Ascending aorta (tissue), 2 donors: ENCODE measurements around the gene KDM5B. TPM values are rescaled to one million over a fixed set of nuclear protein-coding genes. Genes with fewer than 3 reads are reported as not detected.

Experiments used
- DNase-seq, 2 donors: peaks; one replicate each; pipeline ENCODE4 v3.0.0-alpha.2; 2019; ENCODE audit warnings: low spot score in 2 of 2
- H3K27ac ChIP-seq, 2 donors: fragments of 200-600 bp; sonication (generic); one replicate each; pipeline ENCODE4 v1.5.1; 2016 to 2017; ENCODE audit warnings: mild to moderate bottlenecking in 1 of 2
- H3K27me3 ChIP-seq: fragments of 200-600 bp; sonication (generic); one replicate; pipeline ENCODE4 v1.5.1; 2017
- H3K36me3 ChIP-seq, 2 donors: fragments of 200-600 bp; sonication (generic); one replicate each; pipeline ENCODE4 v1.5.1; 2016
- H3K4me1 ChIP-seq, 2 donors: fragments of 200-600 bp; sonication (generic); one replicate each; pipeline ENCODE4 v1.5.1; 2016 to 2017; ENCODE audit warnings: mild to moderate bottlenecking in 1 of 2
- H3K4me3 ChIP-seq, 2 donors: fragments of 200-600 bp; sonication (generic); one replicate each; pipeline ENCODE4 v1.5.1; 2016 to 2017; ENCODE audit warnings: mild to moderate bottlenecking in 1 of 2
- H3K9me3 ChIP-seq, 2 donors: fragments of 200-600 bp; sonication (generic); one replicate each; pipeline ENCODE4 v1.5.1; 2016
- CTCF ChIP-seq, 3 experiments: fragments of 200-600 bp in 2 of 3; fragments of 450-650 bp in 1 of 3; sonication (generic) in 2 of 3; IDR thresholded peaks; one replicate each; pipeline ENCODE4 v1.5.1; 2016 to 2019; ENCODE audit warnings: antibody characterized with exemption in 3 of 3, mild to moderate bottlenecking in 1 of 3, moderate library complexity in 1 of 3
- intact Hi-C: fragments of 100-400 bp; cut with DNase I; formaldehyde crosslinking; loops from one replicate; pipeline ENCODE4 v1.15.1; 2023
- total RNA-seq: library from RNA; depleted of rRNA; stranded (reverse); fragments of >200 nt; gene quantifications from one replicate; pipeline ENCODE4 v1.1.0, GENCODE V29; 2016

KDM5B gene
- total RNA-seq, 1 donor from 2014 or later, result 61.7 TPM

DNA sequence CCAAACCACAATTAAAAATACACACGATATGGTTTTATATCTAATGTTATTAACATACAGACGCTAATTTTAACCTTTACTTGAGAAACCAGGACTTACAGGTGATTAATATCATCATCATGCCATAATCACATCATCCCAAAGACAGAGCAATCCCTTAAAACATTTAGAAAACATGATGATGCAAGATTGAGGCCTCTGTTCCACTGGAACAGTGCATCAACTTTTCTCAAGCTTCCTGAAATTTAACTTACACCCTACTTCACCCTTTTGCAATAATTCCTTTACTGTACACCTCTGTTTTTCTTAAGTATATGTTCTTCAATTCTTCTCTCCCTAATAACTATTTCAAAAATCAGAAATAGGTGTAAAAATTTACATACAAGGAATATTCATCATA lies 38.1 kb downstream of the KDM5B start:
- no peak overlapping the region for H3K27ac ChIP-seq
- H3K9me3 ChIP-seq, result no peaks in the 10 kb centered on the region
- no peaks in the 10 kb centered on the region for H3K27me3 ChIP-seq
- no peaks in the 10 kb centered on the region for H3K4me1 ChIP-seq
- intact Hi-C loops, result no loop called here
- DNase-seq, result no peak
- H3K36me3 ChIP-seq, result peaks cover 42 to 52% of the 10 kb centered on the region in 2 donors
- no peak for TF ChIP-seq CTCF (IDR thresholded peaks at IDR 0.05)
- no peak overlapping the region for H3K4me3 ChIP-seq

DNA sequence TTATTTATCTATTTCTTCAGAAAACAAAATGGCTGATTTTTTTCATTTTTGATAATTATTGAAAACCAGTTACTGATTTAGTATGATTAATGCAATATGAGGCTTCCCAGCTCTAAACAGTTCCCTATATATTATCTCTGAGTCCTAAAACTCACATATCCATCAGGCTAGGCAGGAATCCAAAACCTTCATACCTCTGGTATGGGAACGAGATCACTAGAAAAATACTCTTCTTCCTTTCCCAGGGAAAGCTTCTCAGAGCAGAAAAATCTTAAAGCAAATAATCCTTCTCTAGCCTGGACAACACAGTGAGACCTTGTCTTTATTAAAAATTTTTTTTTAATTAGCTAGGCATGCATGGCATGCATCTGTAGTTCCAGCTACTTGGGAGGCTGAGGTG lies 42.5 kb downstream of the KDM5B start:
- Histone ChIP-seq H3K4me1 (no peaks in the 10 kb centered on the region), H3K9me3 (no peaks in the 10 kb centered on the region), H3K36me3 (peaks cover 32 to 52% of the 10 kb centered on the region in 2 donors), H3K27me3 (no peaks in the 10 kb centered on the region), H3K27ac (no peak overlapping the region), H3K4me3 (no peak overlapping the region)
- no peak for DNase-seq
- intact Hi-C loops, result no loop called here
- no peak for TF ChIP-seq CTCF (IDR thresholded peaks at IDR 0.05)

GRCh38 chr1:202762019-202762418 lies 46.2 kb downstream of the KDM5B start:
- no peak for TF ChIP-seq CTCF (IDR thresholded peaks at IDR 0.05)
- Histone ChIP-seq H3K27me3 (no peaks in the 10 kb centered on the region), H3K9me3 (no peaks in the 10 kb centered on the region), H3K27ac (no peak overlapping the region), H3K4me1 (no peaks in the 10 kb centered on the region), H3K36me3 (peaks cover 56 to 77% of the 10 kb centered on the region in 2 donors), H3K4me3 (no peak overlapping the region)
- intact Hi-C loops, result no loop called here
- no peak for DNase-seq

DNA sequence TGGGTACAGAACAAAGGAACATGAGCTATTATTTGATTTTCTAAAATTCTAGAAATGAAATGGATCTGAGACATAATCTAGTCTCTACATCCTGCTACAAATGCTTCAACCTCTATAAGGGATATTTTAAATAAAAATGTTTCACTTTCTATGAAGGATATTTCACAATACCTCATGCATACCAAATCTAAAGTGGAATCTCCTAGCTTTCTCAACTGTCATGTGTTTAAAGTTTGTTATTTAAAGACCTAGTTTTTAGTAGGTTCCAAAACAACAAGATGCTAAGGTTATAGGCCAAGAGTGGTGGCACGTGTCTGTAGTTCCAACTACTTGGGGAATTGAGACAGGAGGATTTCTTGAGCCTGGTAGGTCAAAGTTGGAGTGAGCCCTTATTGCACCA lies 47.6 kb downstream of the KDM5B start:
- Histone ChIP-seq H3K4me1 (no peaks in the 10 kb centered on the region), H3K36me3 (peaks cover 52 to 79% of the 10 kb centered on the region in 2 donors), H3K27me3 (no peaks in the 10 kb centered on the region), H3K27ac (no peak overlapping the region), H3K9me3 (no peaks in the 10 kb centered on the region), H3K4me3 (no peak overlapping the region)
- DNase-seq, result no peak
- TF ChIP-seq CTCF (IDR thresholded peaks at IDR 0.05), result no peak
- intact Hi-C loops, result no loop called here

GRCh38 chr1:202756391-202756790 lies 51.8 kb downstream of the KDM5B start:
- H3K9me3 ChIP-seq, result no peaks in the 10 kb centered on the region
- H3K4me1 ChIP-seq, result no peaks in the 10 kb centered on the region
- no peak overlapping the region for H3K27ac ChIP-seq
- H3K4me3 ChIP-seq, result no peak overlapping the region
- peaks cover 64 to 80% of the 10 kb centered on the region in 2 donors for H3K36me3 ChIP-seq
- TF ChIP-seq CTCF (IDR thresholded peaks at IDR 0.05), result no peak
- DNase-seq, result no peak
- H3K27me3 ChIP-seq, result no peaks in the 10 kb centered on the region
- intact Hi-C loops, result no loop called here

DNA sequence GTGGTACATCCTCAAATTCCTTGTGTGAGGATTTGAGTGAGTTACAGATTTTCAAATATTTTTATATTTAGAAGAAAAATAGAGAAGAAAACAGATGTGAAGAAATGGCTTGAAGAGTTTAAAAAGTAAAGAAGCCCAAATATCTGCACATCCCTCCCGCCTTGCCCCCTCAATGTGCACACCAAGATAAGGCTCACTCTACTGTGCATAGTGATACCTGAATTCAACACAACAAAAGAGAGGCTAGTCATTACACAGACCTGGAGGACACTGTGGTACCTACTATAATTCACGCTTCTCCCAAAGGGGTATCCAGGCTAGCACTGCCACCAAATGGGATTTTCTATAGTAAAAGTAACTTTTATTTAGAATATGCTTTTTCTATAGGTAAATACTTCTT lies 53.9 kb downstream of the KDM5B start:
- TF ChIP-seq CTCF (IDR thresholded peaks at IDR 0.05), result no peak
- DNase-seq, result no peak
- intact Hi-C loops, result no loop called here
- H3K4me1 ChIP-seq, result no peaks in the 10 kb centered on the region
- H3K36me3 ChIP-seq, result peaks cover 61 to 70% of the 10 kb centered on the region in 2 donors
- H3K27ac ChIP-seq, result no peak overlapping the region
- H3K9me3 ChIP-seq, result no peaks in the 10 kb centered on the region
- H3K27me3 ChIP-seq, result no peaks in the 10 kb centered on the region
- H3K4me3 ChIP-seq, result no peak overlapping the region
